Esophagus squamous epithelium (tissue), 5 donors: ENCODE data around the gene BCHE. TPM values are rescaled to one million over a fixed set of nuclear protein-coding genes. Genes with fewer than 3 reads are reported as not detected.

ENCODE experiments used
- DNase-seq: peaks from one replicate; lab custom pipeline; 2025; lab: John Stamatoyannopoulos, UW
- H3K27ac ChIP-seq, 4 donors: fragments of 200-600 bp; sonication (generic); one replicate each; pipeline ENCODE4 v1.5.1; 2016 to 2019; ENCODE audit warnings: mild to moderate bottlenecking in 1 of 4
- H3K27me3 ChIP-seq, 4 donors: fragments of 200-600 bp; sonication (generic); 1 replicate in 3 of 4; 2 replicates in 1 of 4; pipeline versions ENCODE4 v1.5.1 to v1.6.0; 2017 to 2021; ENCODE audit warnings: antibody characterized with exemption in 1 of 4
- H3K36me3 ChIP-seq, 3 donors: fragments of 200-600 bp; sonication (generic); one replicate each; pipeline ENCODE4 v1.5.1; 2016 to 2019
- H3K4me1 ChIP-seq, 3 donors: fragments of 200-600 bp; sonication (generic); one replicate each; pipeline ENCODE4 v1.5.1; 2017 to 2019
- H3K4me3 ChIP-seq, 4 donors: fragments of 200-600 bp; sonication (generic); 1 replicate in 3 of 4; 2 replicates in 1 of 4; pipeline ENCODE4 v1.5.1; 2016 to 2019; ENCODE audit warnings: mild to moderate bottlenecking in 2 of 4, moderate library complexity in 1 of 4
- H3K9me3 ChIP-seq, 3 donors: fragments of 200-600 bp; sonication (generic); one replicate each; pipeline ENCODE4 v1.5.1; 2016 to 2019
- POLR2A ChIP-seq, 4 donors: fragments of 450-650 bp; IDR thresholded peaks; one replicate each; pipeline ENCODE4 v1.6.1; 2017; ENCODE audit warnings: antibody characterized with exemption in 4 of 4, mild to moderate bottlenecking in 4 of 4, moderate library complexity in 3 of 4
- WGBS, 2 donors: methylation state at CpG; one replicate each; pipeline ENCODE4 v1.1.5; 2018; 5-methylcytosine and 5-hydroxymethylcytosine counted together
- intact Hi-C: fragments of 100-400 bp; cut with DNase I; formaldehyde crosslinking; loops from one replicate; pipeline ENCODE4 v1.15.0; 2022
- total RNA-seq, 4 donors: library from RNA; depleted of rRNA; stranded (reverse); fragments of >200 nt; gene quantifications; one replicate each; pipeline ENCODE4 v1.1.0, GENCODE V29; 2016
- TF ChIP-seq, protein P1 (sequence below), 6 experiments: fragments of 450-650 bp in 4 of 6; fragments of 200-600 bp in 2 of 6; sonication (generic) in 2 of 6; IDR thresholded peaks; one replicate each; pipeline ENCODE4 v1.5.1; 2016 to 2019; ENCODE audit warnings: antibody characterized with exemption in 6 of 6, mild to moderate bottlenecking in 4 of 6, moderate library complexity in 4 of 6
- donor health status: DM: yes; HTN: yes; CAD: no.

BCHE gene
- total RNA-seq, 4 donors from 2014 or later: 0.27 to 5.3 (median 2.3) TPM

DNA sequence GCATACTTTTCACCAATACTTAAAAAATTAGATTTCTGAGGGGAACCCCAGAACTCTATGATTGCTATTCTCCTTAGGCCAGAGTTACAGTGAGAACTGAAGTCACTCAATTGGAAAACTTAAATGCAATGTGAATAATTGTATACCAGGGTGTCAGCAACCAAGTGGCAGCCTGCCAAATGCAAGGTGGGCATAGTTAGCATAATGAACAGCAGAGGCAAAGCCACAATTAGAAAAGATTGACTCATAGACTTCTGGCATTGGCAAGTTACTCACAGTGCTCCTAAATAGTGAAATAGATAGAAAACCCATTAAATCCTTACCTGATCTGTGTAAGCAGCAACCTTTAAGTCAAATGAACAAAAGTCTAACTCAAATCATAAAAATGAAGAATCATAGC, 94.9 kb downstream of the BCHE start:
- no peaks in the 10 kb centered on the region for H3K9me3 ChIP-seq
- no peak for DNase-seq

DNA sequence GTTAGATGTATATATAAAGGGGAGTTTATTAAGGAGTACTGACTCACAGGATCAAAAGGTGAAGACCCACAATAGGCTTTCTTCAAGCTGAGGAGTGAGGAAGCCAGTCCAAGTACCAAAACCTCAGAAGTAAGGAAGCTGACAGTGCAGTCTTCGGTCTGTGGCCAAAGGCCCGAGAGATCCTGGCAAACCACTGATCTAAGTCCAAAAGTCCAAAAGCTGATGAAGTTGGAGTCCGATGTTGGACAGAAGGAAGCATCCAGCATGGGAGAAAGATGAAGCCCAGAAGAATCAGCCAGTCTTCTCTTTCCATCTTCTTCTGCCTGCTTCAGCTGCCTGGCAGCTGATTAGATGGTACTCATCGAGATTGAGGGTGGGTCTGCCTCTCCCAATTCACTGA, 107.5 kb downstream of the BCHE start:
- no peak for DNase-seq
- Histone ChIP-seq H3K27ac (no peak overlapping the region), H3K36me3 (no peaks in the 10 kb centered on the region), H3K27me3 (no peaks in the 10 kb centered on the region), H3K4me1 (no peaks in the 10 kb centered on the region), H3K4me3 (no peak overlapping the region), H3K9me3 (no peaks in the 10 kb centered on the region)
- intact Hi-C loops: no loop called here
- TF ChIP-seq POLR2A (IDR thresholded peaks at IDR 0.05): no peak
- TF ChIP-seq, protein P1, sequence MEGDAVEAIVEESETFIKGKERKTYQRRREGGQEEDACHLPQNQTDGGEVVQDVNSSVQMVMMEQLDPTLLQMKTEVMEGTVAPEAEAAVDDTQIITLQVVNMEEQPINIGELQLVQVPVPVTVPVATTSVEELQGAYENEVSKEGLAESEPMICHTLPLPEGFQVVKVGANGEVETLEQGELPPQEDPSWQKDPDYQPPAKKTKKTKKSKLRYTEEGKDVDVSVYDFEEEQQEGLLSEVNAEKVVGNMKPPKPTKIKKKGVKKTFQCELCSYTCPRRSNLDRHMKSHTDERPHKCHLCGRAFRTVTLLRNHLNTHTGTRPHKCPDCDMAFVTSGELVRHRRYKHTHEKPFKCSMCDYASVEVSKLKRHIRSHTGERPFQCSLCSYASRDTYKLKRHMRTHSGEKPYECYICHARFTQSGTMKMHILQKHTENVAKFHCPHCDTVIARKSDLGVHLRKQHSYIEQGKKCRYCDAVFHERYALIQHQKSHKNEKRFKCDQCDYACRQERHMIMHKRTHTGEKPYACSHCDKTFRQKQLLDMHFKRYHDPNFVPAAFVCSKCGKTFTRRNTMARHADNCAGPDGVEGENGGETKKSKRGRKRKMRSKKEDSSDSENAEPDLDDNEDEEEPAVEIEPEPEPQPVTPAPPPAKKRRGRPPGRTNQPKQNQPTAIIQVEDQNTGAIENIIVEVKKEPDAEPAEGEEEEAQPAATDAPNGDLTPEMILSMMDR (IDR thresholded peaks at IDR 0.05): no peak
- WGBS, 2 donors: 74 to 77% methylated on average over 4 of the region's 4 CpGs

More for the DNA sequence above, 94.9 kb downstream of the BCHE start:
- no peaks in the 10 kb centered on the region for H3K4me1 ChIP-seq
- H3K27me3 ChIP-seq: no peaks in the 10 kb centered on the region
- H3K27ac ChIP-seq: no peak overlapping the region
- H3K4me3 ChIP-seq: no peak overlapping the region
- intact Hi-C loops: no loop called here
- no peaks in the 10 kb centered on the region for H3K36me3 ChIP-seq
- no peak for TF ChIP-seq POLR2A (IDR thresholded peaks at IDR 0.05)
- TF ChIP-seq, protein P1 (IDR thresholded peaks at IDR 0.05): no peak

DNA sequence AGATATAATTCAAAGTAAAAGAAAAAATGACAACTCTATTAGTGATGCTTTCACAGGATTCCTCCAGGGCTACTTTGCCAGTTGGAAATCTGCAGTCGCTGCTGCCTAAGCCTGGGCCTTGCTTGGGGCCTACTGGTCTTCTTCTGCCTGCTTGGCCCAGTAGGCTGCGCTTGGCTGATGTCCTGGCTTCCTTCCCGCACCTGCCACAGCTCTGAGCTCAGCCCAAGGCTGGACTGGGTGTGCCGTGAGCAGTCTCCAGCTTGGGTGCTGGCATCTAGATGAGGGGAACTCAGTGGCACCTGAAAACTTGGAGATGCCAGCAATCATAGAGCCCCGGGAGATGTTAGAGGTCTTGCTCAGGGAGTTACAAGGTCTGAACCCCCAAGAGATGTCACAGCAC, 108.3 kb downstream of the BCHE start:
- TF ChIP-seq, protein P1 (IDR thresholded peaks at IDR 0.05): no peak
- H3K4me1 ChIP-seq: no peaks in the 10 kb centered on the region
- intact Hi-C loops: no loop called here
- H3K27ac ChIP-seq: no peak overlapping the region
- H3K27me3 ChIP-seq: no peaks in the 10 kb centered on the region
- no peaks in the 10 kb centered on the region for H3K9me3 ChIP-seq
- H3K4me3 ChIP-seq: no peak overlapping the region
- WGBS, 2 donors: 80 to 84% methylated on average over 3 of the region's 5 CpGs
- DNase-seq: no peak
- no peaks in the 10 kb centered on the region for H3K36me3 ChIP-seq

DNA sequence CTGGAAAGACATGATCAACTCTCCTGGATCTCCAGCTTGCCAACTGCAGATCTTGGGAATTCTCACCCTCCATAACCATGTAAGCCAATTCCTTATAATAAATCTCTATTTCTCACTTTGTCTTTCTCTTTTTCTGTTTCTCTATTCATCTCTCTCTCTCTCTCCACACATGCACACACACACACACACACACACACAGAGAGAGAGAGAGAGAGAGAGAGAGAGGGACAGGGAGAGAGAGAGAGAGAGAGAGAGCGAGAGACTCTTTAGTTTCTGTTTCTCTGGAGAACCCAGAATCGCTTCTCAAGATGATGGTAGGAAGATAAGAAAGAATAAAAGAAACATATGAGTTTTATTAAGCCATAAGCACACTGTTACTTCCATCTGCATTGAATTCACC, 111.9 kb downstream of the BCHE start:
- TF ChIP-seq POLR2A (IDR thresholded peaks at IDR 0.05): no peak
- TF ChIP-seq, protein P1 (IDR thresholded peaks at IDR 0.05): no peak
- H3K4me3 ChIP-seq: no peak overlapping the region
- no peaks in the 10 kb centered on the region for H3K27me3 ChIP-seq
- H3K9me3 ChIP-seq: no peaks in the 10 kb centered on the region
- no peak overlapping the region for H3K27ac ChIP-seq
- whole genome bisulfite sequencing, 2 donors: 77 to 86% methylated on average over 2 of the region's 2 CpGs
- no peaks in the 10 kb centered on the region for H3K4me1 ChIP-seq
- DNase-seq: no peak
- intact Hi-C loops: no loop called here
- no peaks in the 10 kb centered on the region for H3K36me3 ChIP-seq
